K562 (cell line): ENCODE results near the gene SOBP. TPM values are rescaled to one million over a fixed set of nuclear protein-coding genes. Genes with fewer than 3 reads are reported as not detected.

Source experiments
- PRDM10 ChIP-seq: fragments of 450-650 bp; IDR thresholded peaks from 2 replicates; pipeline ENCODE4 v1.6.1; 2018; ENCODE audit not compliant: partially characterized antibody
- SRSF7 ChIP-seq: fragments of 200-400 bp; formaldehyde crosslinking; optimal IDR thresholded peaks from 2 replicates; pipeline ENCODE3; 2017; ENCODE audit warnings: mild to moderate bottlenecking, low read depth, low read length
- ZNF407 ChIP-seq: fragments of 450-650 bp; IDR thresholded peaks from 2 replicates; pipeline ENCODE4 v1.6.1; 2016; ENCODE audit warnings: low read depth
- polyA plus RNA-seq, 8 experiments: library from polyadenylated mRNA; depleted of rRNA in 4 of 8; stranded (reverse) in 5 of 8; unstranded in 3 of 8; fragments of >200 nt; fragmentation: Nextera tagmentation in 2 of 8; fragmentation: Illumina TruSeq in 1 of 8; extraction: Ambion mirVana in 2 of 8; extraction: Trizol in 1 of 8; gene quantifications; 2 replicates each; pipeline versions ENCODE4 v1.2.1 to v1.2.3, GENCODE V29; 2011 to 2014; ENCODE audit warnings: inconsistent platforms in 1 of 8, missing spikeins in 1 of 8
- total RNA-seq, 7 experiments: library from RNA; depleted of rRNA in 6 of 7; stranded (reverse); fragments of >200 nt in 6 of 7; fragmentation: Illumina TruSeq in 2 of 7; extraction: Trizol in 2 of 7; gene quantifications; 2 replicates each; pipeline versions ENCODE4 v1.2.1 to v1.2.3, GENCODE V29; 2011 to 2021; ENCODE audit warnings: low replicate concordance in 1 of 7

The SOBP gene
- total and polyA plus RNA-seq, 9 of the 15 experiments (the other 6 are each of a cell fraction or from before 2014, with no cell fraction given) = 0.16 TPM; not detected in 8

GRCh38 chr6:107653861-107654394 is 164.0 kb downstream of the SOBP start (continued):
- no peak for TF ChIP-seq ZNF407
- TF ChIP-seq PRDM10 = no peak
- TF ChIP-seq SRSF7 = no peak
